Measurements from ENCODE around the gene OTOGL. TPM values are rescaled to one million over a fixed set of nuclear protein-coding genes. Genes with fewer than 3 reads are reported as not detected.
A peak's percentile ranks its signal among the peaks of the same experiment; 100 is the strongest.
"Not testable (repeated sequence)": the region's sequence is repeated elsewhere in the genome, so short reads cannot be mapped to it uniquely, and the experiment has no call there.

OTOGL gene
- total RNA-seq = 0.51 TPM
- long read RNA-seq = 0 reads

GRCh38 chr12:80099259-80099658, at the start of gene OTOGL:
Gene OTOGL, plus strand, starts transcription at chr12:80099537. Its CDS starts 109,895 bp downstream, at chr12:80209432.
- no peak for DNase-seq (ENCODE audit: low spot score)
- intact Hi-C loops (cut with DNase I) = no loop called here

- intact Hi-C loops (cut with DNase I) = no loop called here
- no peak for DNase-seq (ENCODE audit: low spot score)
Observed at GRCh38 chr12:80050236-80050635, 49.1 kb upstream of the OTOGL start.

- DNase-seq (ENCODE audit: low spot score) = peak; percentile 80
- intact Hi-C loops (cut with DNase I) = no loop called here
Observed at GRCh38 chr12:80053051-80053790, 46.1 kb upstream of the OTOGL start.

- intact Hi-C loops (cut with DNase I) = loop anchor here (2.0 kb wide), 1 partner anchor 131 kb away; no protein-coding TSS in a partner anchor
- DNase-seq (ENCODE audit: low spot score) = no peak
Observed at GRCh38 chr12:80056232-80056631, 43.1 kb upstream of the OTOGL start.

GRCh38 chr12:80056845-80057244, 42.5 kb upstream of the OTOGL start:
- intact Hi-C loops (cut with DNase I) = loop anchor here (2.0 kb wide), 1 partner anchor 130 kb away; no protein-coding TSS in a partner anchor
- DNase-seq (ENCODE audit: low spot score) = no peak

- DNase-seq (ENCODE audit: low spot score) = no peak
- intact Hi-C loops (cut with DNase I) = no loop called here
Observed at GRCh38 chr12:80058586-80058985, 40.8 kb upstream of the OTOGL start.

GRCh38 chr12:80059102-80059501, 40.2 kb upstream of the OTOGL start:
- DNase-seq (ENCODE audit: low spot score) = no peak
- intact Hi-C loops (cut with DNase I) = no loop called here

GRCh38 chr12:80059875-80060274, 39.5 kb upstream of the OTOGL start:
- DNase-seq (ENCODE audit: low spot score) = no peak
- intact Hi-C loops (cut with DNase I) = no loop called here

- intact Hi-C loops (cut with DNase I) = no loop called here
- no peak for DNase-seq (ENCODE audit: low spot score)
Observed at GRCh38 chr12:80064269-80064668, 35.1 kb upstream of the OTOGL start.

GRCh38 chr12:80064951-80065350, 34.4 kb upstream of the OTOGL start:
- no peak for DNase-seq (ENCODE audit: low spot score)
- intact Hi-C loops (cut with DNase I) = no loop called here

GRCh38 chr12:80068173-80068572, 31.2 kb upstream of the OTOGL start:
- intact Hi-C loops (cut with DNase I) = no loop called here
- no peak for DNase-seq (ENCODE audit: low spot score)

GRCh38 chr12:80083892-80084614, 15.3 kb upstream of the OTOGL start:
- DNase-seq (ENCODE audit: low spot score); intact Hi-C loops (cut with DNase I): not testable (repeated sequence)

GRCh38 chr12:80086025-80086424, 13.3 kb upstream of the OTOGL start:
- no peak for DNase-seq (ENCODE audit: low spot score)
- intact Hi-C loops (cut with DNase I) = no loop called here

GRCh38 chr12:80087486-80088213, 11.7 kb upstream of the OTOGL start:
- intact Hi-C loops (cut with DNase I) = no loop called here
- DNase-seq (ENCODE audit: low spot score) = no peak

- intact Hi-C loops (cut with DNase I) = no loop called here
- no peak for DNase-seq (ENCODE audit: low spot score)
Observed at GRCh38 chr12:80100591-80100990, 1.3 kb downstream of the OTOGL start.

- intact Hi-C loops (cut with DNase I) = no loop called here
- DNase-seq (ENCODE audit: low spot score) = no peak
Observed at GRCh38 chr12:80101126-80101525, 1.8 kb downstream of the OTOGL start.

- no peak for DNase-seq (ENCODE audit: low spot score)
- intact Hi-C loops (cut with DNase I) = no loop called here
Observed at GRCh38 chr12:80107221-80107620, 7.9 kb downstream of the OTOGL start.

- intact Hi-C loops (cut with DNase I) = no loop called here
- DNase-seq (ENCODE audit: low spot score) = no peak
Observed at GRCh38 chr12:80116735-80117134, 17.4 kb downstream of the OTOGL start.

- intact Hi-C loops (cut with DNase I) = no loop called here
- no peak for DNase-seq (ENCODE audit: low spot score)
Observed at GRCh38 chr12:80118565-80119324, 19.4 kb downstream of the OTOGL start.

- DNase-seq (ENCODE audit: low spot score) = no peak
- intact Hi-C loops (cut with DNase I) = no loop called here
Observed at GRCh38 chr12:80120994-80121393, 21.7 kb downstream of the OTOGL start.
